ENCODE data around the gene FERMT2.
"Not testable (repeated sequence)": the region's sequence is repeated elsewhere in the genome, so short reads cannot be mapped to it uniquely, and the experiment has no call there.

The FERMT2 gene

DNA sequence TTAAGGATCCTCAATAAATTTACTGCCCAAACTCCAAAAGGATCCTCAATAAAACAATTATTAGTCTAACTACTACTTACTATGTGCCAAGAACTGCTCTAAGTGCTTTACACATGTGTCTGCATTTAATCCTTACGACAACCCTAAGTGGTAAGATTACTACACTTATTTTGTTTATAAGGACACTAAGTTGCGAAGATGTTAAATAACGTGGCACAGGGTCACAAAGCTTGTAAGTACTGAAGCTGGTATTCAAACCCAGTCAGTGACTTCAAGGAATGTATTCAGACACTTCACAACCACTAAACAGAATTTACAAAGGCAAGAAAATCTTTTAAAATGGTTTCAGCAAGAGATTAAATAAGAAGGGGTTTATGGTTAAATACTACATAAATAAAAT is 13.0 kb downstream of the FERMT2 start:
- no peak for DNase-seq

DNA sequence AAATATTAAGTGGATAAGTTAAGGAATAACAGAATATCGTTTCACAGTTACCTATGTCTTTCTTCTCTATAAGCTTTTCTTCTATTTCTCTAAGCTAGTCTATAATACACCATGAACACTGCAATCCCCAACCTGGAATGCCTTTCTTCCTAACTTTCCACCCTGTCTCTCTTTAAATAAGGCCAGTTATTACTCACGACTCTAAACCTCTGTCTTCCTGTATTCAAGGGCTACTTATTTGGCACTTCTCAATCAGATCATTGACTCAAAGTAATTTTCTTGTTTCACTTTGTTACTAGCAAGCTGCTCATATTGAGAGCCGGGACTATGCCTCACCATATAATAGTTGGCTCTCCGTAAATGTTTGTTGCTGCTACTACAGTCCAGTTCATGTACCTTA is 13.5 kb downstream of the FERMT2 start:
- DNase-seq = no peak

DNA sequence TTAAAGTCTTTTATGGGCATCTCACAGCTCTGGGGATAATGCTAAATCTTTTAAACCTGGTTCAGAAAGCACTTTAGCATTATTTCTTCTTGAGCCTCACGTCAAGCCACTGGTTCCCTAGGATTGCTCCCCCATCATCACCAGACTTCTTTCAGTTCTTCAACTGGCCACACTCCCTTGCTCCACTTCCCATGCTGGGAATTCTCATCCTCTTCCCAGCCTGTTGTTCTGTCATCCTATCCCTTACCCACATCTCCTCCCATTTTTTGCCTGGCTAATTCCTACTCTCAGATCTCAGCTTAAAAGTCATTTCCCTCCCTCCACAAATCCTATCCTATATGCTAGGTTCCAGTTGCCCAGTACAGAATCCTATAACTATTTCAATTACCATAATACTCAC is 14.4 kb downstream of the FERMT2 start:
- DNase-seq = no peak

DNA sequence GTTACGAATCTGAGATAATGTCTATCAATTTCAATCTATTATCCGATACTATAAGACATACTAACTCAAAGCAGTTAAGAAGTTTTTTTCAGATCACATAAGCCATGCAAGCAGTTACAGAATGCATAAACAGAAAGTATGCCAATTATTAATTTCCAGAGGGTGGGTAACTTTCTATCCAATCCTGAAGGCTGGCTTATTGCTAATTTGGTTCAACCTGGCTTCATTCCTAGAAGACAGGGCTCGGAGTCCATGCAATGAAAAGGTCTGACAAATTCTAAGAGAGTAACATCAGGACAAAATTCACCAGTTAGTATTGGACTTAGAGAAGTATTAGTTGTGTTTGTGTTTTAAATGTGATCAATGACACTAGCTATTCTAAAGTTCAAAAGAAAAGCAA is 15.0 kb downstream of the FERMT2 start:
- DNase-seq = no peak

DNA sequence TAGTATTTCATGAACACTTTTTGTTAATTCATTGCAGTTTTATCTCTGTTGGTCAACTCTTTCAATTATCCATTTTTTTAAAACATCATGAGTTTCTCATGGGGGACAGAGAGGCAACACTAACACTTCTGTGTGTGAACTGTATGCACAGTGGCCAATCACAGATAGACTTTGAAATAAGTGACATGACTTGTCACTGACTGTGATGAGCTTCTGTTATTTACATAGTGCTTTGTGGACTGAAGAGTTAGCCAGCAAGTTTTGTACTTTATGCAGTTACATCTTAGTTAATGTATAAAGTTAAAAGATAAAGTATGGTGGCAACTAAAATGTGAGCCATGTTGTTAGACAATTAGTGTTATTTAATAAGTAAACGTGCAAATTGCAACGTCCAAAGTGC is 16.1 kb downstream of the FERMT2 start:
- no peak for DNase-seq

DNA sequence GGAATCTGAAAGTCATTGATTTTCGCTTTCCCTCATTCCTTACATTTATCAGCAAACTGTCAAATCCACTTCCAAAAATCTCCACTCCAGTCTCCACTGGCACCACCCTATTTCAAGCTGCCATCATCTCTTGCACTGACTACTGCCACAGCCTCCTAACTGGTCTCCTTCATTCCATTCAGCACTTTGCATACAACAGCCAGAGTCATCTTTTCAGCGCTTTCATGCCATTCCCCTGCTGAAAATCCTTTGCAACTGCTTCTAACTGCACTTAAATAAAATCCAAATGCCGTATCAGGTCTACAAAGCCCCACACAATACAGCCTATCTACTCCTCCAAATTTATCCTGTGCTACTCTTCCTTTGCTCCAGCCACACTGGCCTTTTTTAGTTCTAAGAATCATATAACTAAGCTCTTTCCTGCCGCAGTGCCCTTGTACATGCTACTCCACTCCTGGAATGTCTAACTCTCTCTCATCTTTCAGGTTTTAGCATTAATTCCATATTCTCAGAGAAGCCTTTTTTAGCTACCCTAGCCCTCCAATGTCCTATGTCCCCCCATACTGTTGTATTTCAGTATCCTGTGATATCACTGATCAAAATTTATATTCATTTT is 21.6 kb downstream of the FERMT2 start:
- no peak for DNase-seq

DNA sequence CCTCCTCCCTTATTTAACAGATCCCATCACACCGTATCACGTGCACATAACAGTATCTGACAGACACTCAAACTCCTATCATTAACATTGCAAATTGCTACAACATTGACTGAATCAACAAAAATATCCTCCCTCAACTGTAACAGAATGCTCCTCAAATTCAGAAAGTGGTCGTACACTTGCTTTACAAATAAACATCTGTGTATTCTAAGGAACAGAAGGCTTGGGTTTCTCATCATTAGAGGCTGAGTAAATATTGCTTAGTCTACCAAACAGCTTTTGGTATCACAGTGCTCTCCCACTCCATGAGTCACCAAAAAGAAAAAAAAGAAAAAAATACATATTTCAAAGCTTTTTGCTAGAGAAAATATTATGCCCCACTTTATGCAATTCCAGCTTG is 23.9 kb downstream of the FERMT2 start:
- no peak for DNase-seq

DNA sequence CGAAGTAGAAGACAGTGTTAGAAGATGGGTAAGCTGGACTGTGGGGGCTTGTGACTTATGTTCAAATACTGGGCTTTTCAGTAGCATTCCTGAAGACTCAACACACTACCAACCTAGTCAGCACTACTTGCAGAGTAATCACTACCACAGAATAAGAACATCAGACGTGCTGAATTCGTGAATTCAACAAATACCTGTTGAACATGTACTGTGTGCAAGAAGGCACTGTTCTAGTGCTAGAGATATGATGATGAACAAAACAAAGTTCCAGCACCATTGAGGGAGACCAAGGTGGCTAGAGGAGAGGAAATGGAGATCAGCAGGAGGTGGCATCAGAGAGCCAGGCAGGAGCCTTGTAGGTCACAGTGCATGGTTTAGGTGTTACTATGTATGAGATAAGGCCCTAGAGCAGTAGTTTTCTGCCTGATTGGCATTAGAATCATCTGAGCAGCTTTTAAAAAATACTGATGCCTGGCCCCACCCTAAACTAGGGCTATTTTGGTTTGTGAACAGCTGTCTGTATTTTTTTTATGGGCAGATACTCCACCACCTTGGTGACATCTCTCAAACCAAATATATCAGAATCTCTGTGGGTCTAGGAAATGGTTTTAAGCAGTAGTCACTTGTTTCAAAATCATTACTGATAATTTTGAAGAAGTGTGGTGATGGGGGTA is 26.8 kb downstream of the FERMT2 start:
- no peak for DNase-seq

DNA sequence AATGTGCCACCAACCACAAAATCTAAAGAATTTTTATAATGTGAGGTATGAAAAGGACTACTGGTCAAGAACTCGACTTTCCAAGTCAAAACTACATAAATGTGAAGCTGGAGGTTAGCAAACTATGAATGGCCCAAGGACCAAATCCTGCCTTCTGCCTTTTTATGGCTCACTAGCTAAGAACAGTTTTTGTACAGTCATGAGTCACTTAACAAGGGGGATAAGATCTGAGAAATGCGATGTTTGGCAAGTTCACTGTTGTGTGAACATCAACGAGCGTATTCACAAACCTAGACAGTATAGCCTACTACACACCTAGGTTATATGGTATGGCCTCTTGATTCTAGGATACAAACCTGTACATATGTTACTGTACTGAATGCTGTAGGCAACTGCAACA is 28.2 kb downstream of the FERMT2 start:
- no peak for DNase-seq

DNA sequence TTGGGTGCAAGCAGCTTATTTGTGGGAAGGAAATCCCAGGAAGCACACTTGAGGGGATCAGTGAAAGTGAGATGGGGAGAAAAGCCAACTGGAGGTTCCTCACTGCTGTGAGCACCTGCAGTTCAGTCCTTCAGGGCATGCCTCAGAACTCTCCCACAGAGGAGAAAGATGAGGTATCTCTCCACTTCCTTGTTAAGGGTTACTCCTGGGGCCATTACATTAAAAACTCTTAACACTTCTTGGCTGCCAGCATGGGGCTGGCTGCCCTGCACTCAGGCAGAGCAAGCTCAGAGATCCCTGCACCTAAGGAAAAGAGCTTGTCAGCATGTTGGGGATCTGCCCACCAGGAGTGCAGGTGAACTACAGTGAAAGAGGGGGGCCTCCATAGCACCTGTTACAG is 28.8 kb downstream of the FERMT2 start:
- no peak for DNase-seq

DNA sequence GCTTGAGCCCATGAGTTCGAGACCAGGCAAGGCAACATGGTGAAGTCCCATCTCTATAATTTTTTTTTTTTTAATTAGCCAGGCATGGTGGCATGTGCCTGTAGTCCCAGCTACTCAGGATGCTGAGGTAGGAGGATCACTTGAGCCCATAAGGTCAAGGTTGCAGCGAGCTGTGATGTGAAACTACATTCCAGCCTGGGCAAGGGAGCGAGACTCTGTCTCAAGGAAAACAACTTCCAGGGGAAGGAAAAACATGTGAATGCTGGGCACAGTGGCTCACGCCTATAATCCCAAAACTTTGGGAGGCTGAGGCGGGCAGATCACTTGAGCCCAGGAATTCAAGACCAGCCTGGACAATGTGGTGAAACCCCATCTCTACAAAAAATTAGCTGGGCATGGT is 30.4 kb downstream of the FERMT2 start:
- DNase-seq = not testable (repeated sequence)

DNA sequence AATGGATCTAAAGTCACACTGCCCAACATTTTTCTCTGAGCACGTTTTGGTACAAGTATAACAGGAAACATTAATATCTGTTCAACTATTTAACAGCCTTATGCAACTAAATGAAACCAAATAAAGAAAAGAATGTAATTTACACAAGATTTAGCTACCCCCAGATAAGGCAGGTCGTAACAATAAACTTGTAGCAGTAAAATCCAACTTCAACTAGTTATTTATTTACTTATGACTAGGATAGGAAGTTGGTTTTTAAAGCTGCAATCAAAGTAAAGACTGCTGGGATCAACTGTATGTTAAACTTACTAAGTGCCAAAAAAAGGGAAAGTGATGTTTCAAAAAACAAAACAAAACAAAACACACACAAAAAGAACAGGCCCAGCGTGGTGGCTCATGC is 30.9 kb downstream of the FERMT2 start:
- DNase-seq = no peak

DNA sequence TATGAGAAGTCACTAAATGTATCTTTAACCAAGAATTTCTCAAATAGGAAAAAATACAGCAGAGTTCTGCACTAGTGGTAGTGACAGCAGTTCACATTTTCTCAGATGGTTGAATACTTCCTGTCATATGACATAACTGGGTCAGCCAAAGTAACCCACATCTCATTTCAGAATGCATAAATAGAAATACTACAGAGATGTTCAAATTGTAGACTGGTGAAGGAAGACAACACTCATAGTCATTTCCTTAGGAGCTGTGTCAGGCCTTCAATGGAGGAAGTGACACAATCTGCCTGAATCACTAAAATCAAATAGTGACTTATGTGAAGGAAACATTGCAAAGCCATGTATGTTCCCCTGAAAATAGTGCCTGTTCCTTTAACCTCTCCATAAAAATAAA is 32.4 kb downstream of the FERMT2 start:
- no peak for DNase-seq

DNA sequence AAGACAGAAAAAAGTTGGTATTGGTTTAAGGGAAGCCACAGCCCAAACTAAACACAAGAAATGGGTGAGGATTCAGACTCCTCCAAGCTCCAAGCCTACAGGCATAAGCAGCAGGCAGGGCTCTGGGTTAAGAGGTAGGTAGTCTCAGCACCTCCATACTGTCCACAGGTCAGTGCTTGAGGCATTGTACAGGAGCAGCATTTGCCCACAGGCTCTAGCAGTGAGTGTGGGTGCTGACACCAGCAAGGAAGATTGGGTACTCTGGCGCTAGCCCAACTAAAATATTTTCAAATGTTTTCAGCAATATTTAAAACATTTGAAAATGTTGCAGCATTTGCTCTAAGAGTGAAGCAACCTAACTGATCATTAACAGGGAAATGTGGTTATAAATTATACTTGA is 33.1 kb downstream of the FERMT2 start:
- DNase-seq = no peak

DNA sequence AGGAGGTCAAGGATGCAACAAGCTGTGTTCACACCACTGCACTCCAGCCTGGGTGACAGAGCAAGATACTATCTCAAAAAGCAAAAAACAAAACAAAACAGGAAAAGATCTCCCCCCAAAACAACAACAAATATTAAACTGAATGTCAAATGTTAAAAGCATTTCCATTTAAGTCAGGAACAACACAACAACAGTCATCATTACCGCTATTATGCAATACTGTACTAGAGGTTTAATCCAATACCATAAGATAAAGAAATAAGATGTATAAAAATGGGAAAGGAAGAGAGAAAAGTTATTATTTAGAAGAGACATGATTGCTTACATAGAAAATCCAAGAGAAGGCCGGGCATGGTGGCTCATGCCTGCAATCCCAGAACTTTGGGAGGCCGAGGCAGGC is 36.6 kb downstream of the FERMT2 start:
- no peak for DNase-seq

DNA sequence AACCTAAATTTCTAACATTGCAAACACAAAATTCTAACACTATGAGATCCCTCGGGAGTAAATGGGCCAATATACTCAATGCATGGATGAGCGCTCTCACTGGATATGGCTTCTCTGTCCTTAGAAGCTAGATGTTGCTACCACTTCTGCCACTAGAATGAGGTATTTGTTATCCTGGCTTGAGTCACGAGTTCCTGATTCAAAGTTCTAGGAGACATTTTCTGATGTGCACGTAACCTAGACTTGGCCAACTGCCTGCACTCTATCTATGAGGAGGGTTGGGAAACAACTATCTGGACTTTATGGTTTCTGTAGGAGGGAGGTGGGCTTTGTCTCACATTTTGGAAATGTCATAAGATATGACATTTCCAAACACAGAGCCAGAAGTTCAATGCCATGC is 37.6 kb downstream of the FERMT2 start:
- DNase-seq = no peak

DNA sequence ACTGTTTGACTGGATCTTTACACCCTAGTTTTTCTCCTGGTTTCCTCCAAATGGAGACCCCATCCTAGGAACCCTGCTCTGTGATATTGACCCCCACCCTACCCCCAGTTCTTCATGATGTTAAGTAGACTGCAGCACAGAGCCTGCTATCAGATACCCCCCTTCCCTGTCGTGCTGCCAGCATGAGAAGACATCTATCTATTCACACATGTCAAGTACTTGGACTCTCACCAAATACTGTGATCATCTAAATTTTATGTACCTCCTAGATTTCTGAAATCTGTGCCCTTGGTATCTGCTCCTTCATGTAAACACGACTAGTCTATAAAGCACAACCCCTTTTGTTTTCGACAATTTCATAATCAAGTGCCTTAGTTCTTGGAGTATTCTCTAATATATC is 38.9 kb downstream of the FERMT2 start:
- no peak for DNase-seq

DNA sequence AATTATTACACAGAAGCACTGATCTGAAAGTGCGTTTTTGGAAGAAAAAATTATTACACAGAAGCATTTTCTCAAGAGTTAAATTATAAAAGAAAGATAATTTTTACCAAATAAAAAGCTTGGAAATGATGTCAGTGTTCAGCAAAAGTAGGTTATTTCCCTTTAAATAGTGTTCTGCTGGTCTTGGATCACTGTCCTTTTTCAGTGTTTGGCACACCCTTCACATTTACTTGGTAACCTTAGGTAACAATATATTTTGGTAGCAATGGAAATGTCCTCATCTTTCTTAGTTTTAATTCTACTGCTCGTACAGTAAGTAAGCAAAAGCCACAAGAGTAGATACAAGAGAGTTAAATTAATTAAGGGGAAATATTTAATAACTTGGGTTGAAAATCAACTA is 40.3 kb downstream of the FERMT2 start:
- DNase-seq = no peak

DNA sequence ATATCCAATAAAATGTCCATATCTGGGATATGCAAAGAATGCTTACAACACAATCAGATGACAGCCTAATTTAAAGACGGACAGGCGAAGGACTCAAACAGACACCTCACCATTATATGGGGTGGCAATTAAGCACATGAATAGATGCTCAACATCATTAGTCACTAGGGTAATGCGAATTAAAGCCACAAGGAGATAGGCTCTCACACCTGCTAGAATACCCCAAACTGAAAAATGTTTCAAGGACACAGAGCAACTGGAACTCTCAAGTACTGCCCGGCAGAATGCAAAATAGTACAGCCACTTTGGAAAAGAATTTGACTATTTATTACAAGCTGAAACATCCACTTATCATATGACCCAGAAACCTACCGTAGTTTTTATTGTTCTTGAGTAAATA is 42.9 kb downstream of the FERMT2 start:
- no peak for DNase-seq

DNA sequence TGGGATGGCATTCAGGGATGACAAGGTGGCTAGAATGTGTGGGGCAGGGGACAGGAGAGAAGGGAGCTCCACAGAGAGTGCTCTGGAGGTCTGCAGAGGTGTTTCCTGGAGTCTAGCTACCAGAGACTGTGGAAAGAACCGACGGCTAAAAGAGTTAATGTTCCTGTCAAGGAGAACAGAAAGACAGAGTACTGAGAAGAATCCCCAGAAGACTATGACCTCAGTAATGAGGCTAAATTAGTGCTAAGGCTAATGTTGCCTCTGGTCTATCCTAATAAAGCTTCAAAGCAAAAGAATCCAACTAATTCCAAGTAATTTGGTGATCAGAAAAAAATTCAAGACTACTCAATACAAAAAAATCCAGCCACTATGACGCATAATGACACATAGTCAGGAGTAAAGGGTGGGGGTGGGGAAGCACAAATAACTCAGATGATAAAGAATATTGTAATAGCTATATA is 44.7 kb downstream of the FERMT2 start:
- DNase-seq = no peak

DNA sequence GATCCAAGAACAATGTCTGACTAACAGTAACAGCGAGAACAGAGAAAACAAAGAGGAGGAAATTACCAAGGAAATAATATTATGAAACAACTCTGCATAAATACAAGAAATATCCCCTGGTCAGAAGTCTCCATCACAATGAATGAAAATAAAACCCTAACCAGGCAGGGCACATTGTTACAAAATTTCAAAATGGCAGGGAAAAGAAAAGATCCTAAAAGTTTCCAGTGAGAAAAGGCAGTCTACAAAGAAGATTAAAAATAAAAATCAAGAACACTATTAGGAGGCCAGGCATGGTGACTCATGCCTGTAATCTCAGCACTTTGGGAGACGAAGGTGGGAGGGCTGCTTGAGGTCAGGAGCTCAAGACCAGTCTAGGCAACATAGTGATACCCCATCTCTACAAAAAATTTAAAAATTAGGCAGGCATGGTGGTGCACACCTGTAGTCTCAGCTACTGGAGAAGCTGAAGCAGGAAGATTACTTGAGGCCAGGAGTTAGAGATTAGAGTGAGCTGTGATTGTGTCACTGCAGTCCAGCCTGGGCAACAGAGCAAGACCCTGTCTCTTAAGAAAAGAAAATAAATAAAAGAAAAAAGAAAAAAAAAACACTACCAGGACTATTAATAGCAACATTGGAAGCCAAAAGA is 47.8 kb downstream of the FERMT2 start:
- no peak for DNase-seq

DNA sequence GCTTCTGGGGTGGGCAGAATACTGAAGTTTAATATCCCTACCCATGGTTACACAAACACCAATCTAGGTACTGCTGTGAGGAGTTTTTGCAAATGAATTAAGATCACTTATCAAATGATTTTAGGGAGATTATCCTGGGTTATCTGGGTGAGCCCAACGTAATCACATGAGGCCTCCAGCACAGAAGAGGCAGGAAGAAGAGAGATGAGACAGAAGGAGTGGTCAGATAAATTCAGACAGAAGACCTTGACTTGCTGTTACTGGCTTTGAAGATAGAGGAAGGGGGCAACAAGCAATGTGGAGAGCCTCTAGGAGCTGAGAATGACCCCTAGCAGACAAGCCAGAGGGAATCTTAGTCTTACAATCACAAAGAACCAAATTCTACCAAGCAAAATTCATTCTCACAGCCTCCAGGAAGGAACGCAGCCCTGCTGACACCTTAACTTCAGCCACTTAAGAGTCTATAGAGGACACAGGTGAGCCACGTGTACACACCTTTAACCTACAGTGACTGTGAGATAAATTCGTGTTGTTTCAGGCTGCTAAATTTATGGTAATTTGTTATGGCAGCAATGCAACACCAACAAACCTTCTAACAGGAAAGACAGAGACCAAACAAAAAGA is 49.4 kb downstream of the FERMT2 start:
- DNase-seq = no peak

DNA sequence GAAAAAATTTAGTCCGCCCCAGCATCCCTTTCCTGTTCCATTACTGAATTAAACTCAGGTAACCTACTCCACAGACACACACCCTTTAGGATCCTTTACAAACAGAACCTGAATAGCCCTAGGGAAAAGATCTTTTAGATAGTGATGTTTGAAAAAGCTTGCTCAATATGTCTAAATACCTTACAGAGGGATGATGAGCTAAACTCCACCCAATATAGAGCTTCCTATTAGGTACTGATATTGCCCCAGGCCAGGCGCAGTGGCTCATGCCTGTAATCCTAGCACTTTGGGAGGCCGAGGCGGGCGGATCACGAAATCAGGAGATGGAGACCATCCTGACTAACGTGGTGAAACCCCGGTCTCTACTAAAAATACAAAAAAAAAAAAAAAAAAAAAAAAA is 50.1 kb downstream of the FERMT2 start:
- DNase-seq = no peak

DNA sequence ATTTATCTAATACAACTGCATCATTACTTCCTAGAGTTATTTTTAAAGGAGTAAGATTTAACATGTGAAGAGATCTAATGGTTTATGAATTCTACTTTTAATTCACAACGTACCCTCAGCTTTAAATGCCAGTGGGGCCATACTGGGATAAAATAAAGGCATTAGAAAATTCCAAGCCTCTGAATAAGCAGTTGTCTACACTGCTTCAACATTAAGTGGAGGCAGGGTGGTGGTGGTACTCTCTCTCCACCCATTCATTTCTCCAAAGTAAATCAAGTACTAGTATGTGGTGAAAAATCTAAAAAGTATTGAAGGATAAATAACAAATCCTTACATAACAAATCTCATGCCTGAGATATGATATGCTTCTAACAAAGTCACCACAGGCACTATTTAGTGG is 52.4 kb downstream of the FERMT2 start:
- no peak for DNase-seq

All from stimulated activated CD4-positive, alpha-beta T cell treated with anti-CD3 and anti-CD28 coated beads, Interleukin-4, amount 100 ng/mL, for 1 hour (primary cell).